ENCODE results near the gene VAPA. TPM values are rescaled to one million over a fixed set of nuclear protein-coding genes. Genes with fewer than 3 reads are reported as not detected.
A peak's percentile ranks its signal among the peaks of the same experiment; 100 is the strongest.

VAPA gene
- total and polyA plus RNA-seq, 9 of the 15 experiments (the other 6 are each of a cell fraction or from before 2014, with no cell fraction given) = 219 to 902 (median 526) TPM

GRCh38 chr18:9884532-9885140, 29.2 kb upstream of the VAPA start (continued):
- no peak for TF ChIP-seq RBM22 (IDR thresholded peaks at IDR 0.05; ENCODE audit: low read depth, low read length, poor library complexity, severe bottlenecking)
- TF ChIP-seq XRCC4 (IDR thresholded peaks at IDR 0.05; ENCODE audit: extremely low read depth, insufficient read depth, insufficient read length) = no peak
- no peak for TF ChIP-seq TFAP4 (CRISPR knock-in tag; IDR thresholded peaks at IDR 0.05; ENCODE audit: borderline replicate concordance)
- TF ChIP-seq ZNF311 (CRISPR knock-in tag; IDR thresholded peaks at IDR 0.05) = peak; percentile 73; the same call in 1 of the 2 replicates
- TF ChIP-seq HDGF (IDR thresholded peaks at IDR 0.05) = no peak
- TF ChIP-seq NBN (IDR thresholded peaks at IDR 0.05; ENCODE audit: low read depth) = no peak
- TF ChIP-seq ZNF224 (CRISPR knock-in tag; IDR thresholded peaks at IDR 0.05) = no peak
- TF ChIP-seq E2F8 (IDR thresholded peaks at IDR 0.05; ENCODE audit: low read depth, partially characterized antibody) = no peak
- no peak for TF ChIP-seq HBP1 (CRISPR knock-in tag; IDR thresholded peaks at IDR 0.05)
- TF ChIP-seq ZNF780A (CRISPR knock-in tag; IDR thresholded peaks at IDR 0.05) = no peak
- TF ChIP-seq CXXC5 (CRISPR knock-in tag; IDR thresholded peaks at IDR 0.05) = 0 out of 2 replicates have a peak, but pooled peaks have one; percentile 35
- TF ChIP-seq NCOA4 (IDR thresholded peaks at IDR 0.05; ENCODE audit: partially characterized antibody) = no peak
- TF ChIP-seq DACH1 (IDR thresholded peaks at IDR 0.05; ENCODE audit: partially characterized antibody) = no peak
- TF ChIP-seq AFF4 (CRISPR knock-in tag; IDR thresholded peaks at IDR 0.05) = 0 out of 2 replicates have a peak, but pooled peaks have one; percentile 23
- 0 out of 4 replicates have a peak, but pooled peaks of 1 of the 2 experiments have one; percentile 24 for TF ChIP-seq TBL1XR1 (IDR thresholded peaks at IDR 0.05; ENCODE audit: low read length in 2 of 2)
- no peak for TF ChIP-seq STAG1 (CRISPR knock-in tag; IDR thresholded peaks at IDR 0.05; ENCODE audit: borderline replicate concordance)
